ENCODE data around the gene CRKL. TPM values are rescaled to one million over a fixed set of nuclear protein-coding genes. Genes with fewer than 3 reads are reported as not detected.

CRKL gene
- total and polyA plus RNA-seq, 9 donors, result 36.4 to 56.8 (median 45.2) TPM

DNA sequence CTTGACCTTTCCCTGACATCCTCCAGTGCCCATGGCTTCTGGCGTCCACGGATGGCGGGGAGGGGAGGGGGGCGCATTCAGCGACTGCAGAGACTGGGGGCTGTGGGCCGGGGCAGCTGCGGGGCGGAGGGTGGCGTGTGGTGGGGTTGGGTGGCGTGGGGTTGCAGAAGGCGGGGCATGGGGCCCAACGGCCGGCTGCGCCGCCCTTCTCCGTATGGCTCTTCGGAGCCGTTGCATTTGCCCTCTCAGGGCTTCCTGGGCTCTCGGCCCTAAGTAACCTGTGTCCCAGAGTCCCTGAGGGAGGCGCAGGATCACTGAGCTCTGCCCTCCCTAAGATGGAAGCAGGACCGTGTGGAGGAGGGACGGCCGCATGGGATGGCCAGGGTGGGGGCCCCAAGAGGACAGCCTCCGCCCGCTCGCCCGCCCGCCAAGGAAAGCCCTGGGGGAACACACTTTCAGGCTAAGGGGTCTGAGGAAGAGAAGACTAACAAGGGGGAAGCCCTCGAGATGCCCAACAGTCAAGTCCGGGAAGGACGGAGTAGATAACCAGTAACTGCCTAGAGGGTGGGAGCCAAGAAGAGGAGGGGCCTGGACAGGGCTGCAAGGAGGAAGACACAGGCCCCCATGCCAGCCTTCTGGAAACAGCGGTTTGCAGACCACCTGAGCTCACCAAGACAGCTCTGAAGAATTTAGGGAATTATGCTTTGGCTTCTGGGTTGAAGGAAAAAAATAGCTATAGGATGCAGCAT lies 40.6 kb downstream of the CRKL start:
- Histone ChIP-seq H3K4me1 (ENCODE audit: control insufficient read depth, insufficient read depth, low read length) (peaks cover 20% of the 10 kb centered on the region), H3K9me3 (replicated peaks; ENCODE audit: control insufficient read depth, low read depth, low read length) (no peaks in the 10 kb centered on the region), H3K36me3 (ENCODE audit: control insufficient read depth, insufficient read depth, low read length) (peaks cover 10% of the 10 kb centered on the region), H3K27ac (ENCODE audit: low read length) (no peak overlapping the region), H3K4me3 (ENCODE audit: low read length) (peak overlapping the region; percentile 45), H3K27me3 (ENCODE audit: control insufficient read depth, insufficient read depth, low read length) (peaks cover 27% of the 10 kb centered on the region)
- WGBS (ENCODE audit: insufficient coverage), result under 1% methylated on average over 25 of the region's 32 CpGs
- DNase-seq, result peak; percentile 31

DNA sequence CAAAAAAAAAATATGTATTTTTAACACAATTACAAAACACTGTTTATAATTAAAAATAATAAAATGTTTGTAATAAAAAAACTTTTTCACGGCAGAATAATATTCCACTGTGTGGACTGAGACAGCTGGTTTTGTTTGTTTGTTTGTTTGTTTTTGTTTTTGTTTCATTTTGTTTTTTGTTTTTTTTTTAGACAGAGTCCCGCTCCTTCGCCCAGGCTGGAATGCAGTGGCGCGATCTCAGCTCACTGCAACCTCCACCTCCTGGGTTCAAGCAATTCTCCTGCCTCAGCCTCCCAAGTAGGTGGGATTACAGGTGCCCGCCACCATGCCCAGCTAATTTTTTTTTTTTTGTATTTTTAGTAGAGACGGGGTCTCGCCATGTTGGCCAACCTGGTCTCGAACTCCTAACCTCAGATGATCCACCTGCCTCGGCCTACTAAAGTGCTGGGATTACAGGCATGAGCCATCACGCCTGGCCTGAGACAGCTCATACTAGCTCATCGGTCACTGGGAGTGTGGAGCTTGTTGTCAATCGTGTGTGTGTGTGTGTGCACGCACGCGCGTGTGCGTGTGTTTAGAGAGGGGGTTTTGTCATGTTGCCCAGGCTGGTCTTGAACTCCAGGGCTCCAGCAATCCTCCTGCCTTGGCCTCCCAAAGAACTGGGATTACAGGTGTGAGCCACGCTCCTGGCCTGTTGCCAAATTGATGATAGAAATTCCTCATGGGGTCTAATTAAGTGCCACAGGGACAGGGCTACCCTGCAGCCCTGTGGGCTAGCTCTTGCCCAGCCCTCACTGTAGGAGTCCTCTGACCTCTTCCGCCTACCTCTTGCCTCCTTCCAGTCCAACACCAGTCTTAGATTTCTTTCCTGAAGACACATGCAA lies 42.6 kb downstream of the CRKL start:
- peaks cover 41% of the 10 kb centered on the region for H3K27me3 ChIP-seq (ENCODE audit: control insufficient read depth, insufficient read depth, low read length)
- no peak overlapping the region for H3K4me3 ChIP-seq (ENCODE audit: low read length)
- 90% methylated on average over 7 of the region's 20 CpGs for WGBS (ENCODE audit: insufficient coverage)
- H3K27ac ChIP-seq (ENCODE audit: low read length), result no peak overlapping the region
- H3K9me3 ChIP-seq (replicated peaks; ENCODE audit: control insufficient read depth, low read depth, low read length), result no peaks in the 10 kb centered on the region
- peaks cover 21% of the 10 kb centered on the region for H3K4me1 ChIP-seq (ENCODE audit: control insufficient read depth, insufficient read depth, low read length)
- no peak for DNase-seq
- H3K36me3 ChIP-seq (ENCODE audit: control insufficient read depth, insufficient read depth, low read length), result no peaks in the 10 kb centered on the region

DNA sequence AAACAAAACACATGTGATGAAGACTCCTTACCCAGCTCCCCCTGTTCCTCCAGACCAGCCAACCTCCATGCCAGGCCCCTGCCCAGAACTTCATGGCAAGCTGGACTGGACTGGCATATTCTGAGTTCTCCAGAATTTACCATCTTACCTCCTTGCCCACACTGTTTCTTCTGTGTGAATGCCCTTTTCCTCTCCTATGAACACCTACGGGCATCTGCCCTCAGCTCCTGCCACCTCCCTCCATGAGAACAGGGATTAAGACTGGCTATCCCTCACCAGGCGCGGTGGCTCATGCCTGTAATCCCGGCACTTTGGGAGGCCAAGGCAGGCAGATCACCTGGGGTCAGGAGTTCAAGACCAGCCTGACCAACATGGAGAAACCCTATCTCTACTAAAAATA lies 43.4 kb downstream of the CRKL start:
- Histone ChIP-seq H3K27me3 (ENCODE audit: control insufficient read depth, insufficient read depth, low read length) (peaks cover 46% of the 10 kb centered on the region), H3K36me3 (ENCODE audit: control insufficient read depth, insufficient read depth, low read length) (no peaks in the 10 kb centered on the region), H3K27ac (ENCODE audit: low read length) (no peak overlapping the region), H3K4me1 (ENCODE audit: control insufficient read depth, insufficient read depth, low read length) (peaks cover 25% of the 10 kb centered on the region), H3K4me3 (ENCODE audit: low read length) (no peak overlapping the region), H3K9me3 (replicated peaks; ENCODE audit: control insufficient read depth, low read depth, low read length) (no peaks in the 10 kb centered on the region)
- no peak for DNase-seq
- 83% methylated on average over 1 of the region's 4 CpGs for WGBS (ENCODE audit: insufficient coverage)

DNA sequence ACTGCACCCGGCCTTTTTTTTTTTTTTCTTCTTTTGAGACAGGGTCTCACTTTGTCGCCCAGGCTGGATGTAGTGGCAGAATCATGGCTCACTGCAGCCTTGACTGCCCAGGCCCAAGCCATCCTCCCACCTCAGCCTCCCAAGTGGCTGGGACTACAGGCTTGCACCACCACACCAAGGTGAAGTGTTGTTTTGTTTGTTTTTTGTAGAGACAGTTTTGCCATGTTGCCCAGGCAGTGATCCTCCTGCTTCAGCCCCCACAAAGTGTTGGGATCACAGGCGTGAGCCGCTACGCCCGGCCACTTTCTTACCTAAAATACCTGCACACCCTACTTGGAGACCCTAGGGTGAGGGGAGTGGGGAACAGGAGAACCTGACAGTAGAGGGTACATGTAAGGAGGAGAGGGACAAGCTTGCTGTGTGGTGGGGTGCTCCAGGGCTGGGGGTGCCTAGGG lies 45.3 kb downstream of the CRKL start:
- peaks cover 44% of the 10 kb centered on the region for H3K27me3 ChIP-seq (ENCODE audit: control insufficient read depth, insufficient read depth, low read length)
- DNase-seq, result no peak
- WGBS (ENCODE audit: insufficient coverage), result no CpG with 5 or more reads among the region's 6 CpGs

DNA sequence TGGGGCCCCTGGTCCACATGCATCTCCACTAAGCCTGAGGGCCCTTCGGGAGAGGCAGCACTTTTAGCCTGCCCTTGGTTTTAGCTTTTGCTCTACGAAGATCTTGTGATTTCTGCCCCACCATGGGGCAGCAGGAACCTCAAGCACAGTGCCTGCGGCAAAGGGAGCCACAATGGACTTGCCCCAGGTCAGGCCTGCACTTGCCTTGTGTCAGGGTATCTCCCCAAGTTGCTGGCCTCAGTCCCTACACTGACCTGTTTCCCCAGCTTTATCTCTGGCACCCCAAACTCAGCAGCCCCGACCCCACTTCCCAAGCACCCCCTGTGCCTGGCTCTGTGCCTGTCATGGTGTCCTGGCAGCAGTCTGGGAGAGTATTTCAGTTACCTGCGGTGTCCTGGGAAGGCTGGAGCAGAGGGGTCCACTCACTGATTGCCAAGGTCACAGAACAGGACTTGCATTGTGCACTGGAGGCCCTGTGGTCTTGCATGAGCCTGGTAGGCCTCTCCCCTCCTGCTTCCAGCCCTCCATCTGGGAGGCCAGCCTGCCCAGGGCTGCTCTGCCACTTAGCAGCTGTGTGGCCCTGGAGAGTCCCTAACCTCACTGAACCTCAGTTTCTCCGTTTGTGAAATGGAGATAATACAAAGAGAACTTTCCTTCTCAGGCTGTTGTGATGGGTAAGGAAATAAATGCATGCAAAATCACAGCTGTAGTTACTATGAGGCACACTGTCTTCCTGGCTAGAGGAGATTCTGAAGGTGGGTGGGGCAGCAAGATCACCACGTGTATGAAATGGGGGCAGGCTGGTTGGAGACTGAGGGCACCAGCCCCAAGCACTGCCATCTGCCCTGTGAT lies 46.2 kb downstream of the CRKL start:
- Histone ChIP-seq H3K27me3 (ENCODE audit: control insufficient read depth, insufficient read depth, low read length) (peaks cover 35% of the 10 kb centered on the region), H3K4me1 (ENCODE audit: control insufficient read depth, insufficient read depth, low read length) (peaks cover 9% of the 10 kb centered on the region), H3K4me3 (ENCODE audit: low read length) (no peak overlapping the region), H3K27ac (ENCODE audit: low read length) (no peak overlapping the region), H3K36me3 (ENCODE audit: control insufficient read depth, insufficient read depth, low read length) (no peaks in the 10 kb centered on the region), H3K9me3 (replicated peaks; ENCODE audit: control insufficient read depth, low read depth, low read length) (no peaks in the 10 kb centered on the region)
- 73% methylated on average over 5 of the region's 7 CpGs for WGBS (ENCODE audit: insufficient coverage)
- DNase-seq, result no peak

More for the DNA sequence above, 45.3 kb downstream of the CRKL start:
- Histone ChIP-seq H3K4me1 (ENCODE audit: control insufficient read depth, insufficient read depth, low read length) (peaks cover 16% of the 10 kb centered on the region), H3K27ac (ENCODE audit: low read length) (no peak overlapping the region), H3K9me3 (replicated peaks; ENCODE audit: control insufficient read depth, low read depth, low read length) (no peaks in the 10 kb centered on the region), H3K36me3 (ENCODE audit: control insufficient read depth, insufficient read depth, low read length) (no peaks in the 10 kb centered on the region), H3K4me3 (ENCODE audit: low read length) (no peak overlapping the region)

DNA sequence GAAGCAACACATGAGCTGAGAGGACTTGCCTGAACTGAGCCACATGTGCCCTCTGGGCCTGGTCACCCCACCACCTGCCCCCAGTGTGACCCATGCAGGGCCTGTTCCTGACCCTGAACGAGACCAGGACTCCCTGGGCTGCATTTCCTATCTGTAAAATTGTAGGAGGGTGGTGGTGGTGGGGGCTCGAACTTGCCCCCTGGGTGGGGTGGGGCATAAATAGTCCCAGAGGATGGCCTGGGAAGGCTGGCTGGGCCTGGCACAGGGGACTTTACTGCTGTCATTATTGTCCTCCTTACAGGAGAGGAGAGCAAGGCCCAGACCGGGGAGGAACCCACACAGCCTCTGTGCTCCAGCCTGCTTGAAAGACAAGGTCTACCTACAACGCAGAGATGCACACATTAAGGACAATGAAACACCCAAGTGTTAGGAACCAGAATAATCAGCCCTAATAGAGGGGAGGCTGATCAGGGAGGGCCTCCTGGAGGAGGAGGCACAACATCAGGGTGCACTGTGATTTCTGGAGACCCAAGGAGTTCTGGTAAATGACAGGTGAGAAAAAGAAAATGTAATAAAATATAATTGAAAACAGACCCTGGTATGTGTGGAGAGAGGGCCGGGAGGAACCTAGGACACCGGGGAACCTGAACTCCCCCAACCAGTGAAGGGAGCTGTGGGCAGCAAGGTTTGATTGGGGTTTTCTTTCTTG lies 47.0 kb downstream of the CRKL start:
- peaks cover 9% of the 10 kb centered on the region for H3K4me1 ChIP-seq (ENCODE audit: control insufficient read depth, insufficient read depth, low read length)
- no peak for DNase-seq
- WGBS (ENCODE audit: insufficient coverage), result 100% methylated on average over 1 of the region's 6 CpGs
- peaks cover 30% of the 10 kb centered on the region for H3K27me3 ChIP-seq (ENCODE audit: control insufficient read depth, insufficient read depth, low read length)
- H3K4me3 ChIP-seq (ENCODE audit: low read length), result no peak overlapping the region
- no peak overlapping the region for H3K27ac ChIP-seq (ENCODE audit: low read length)
- no peaks in the 10 kb centered on the region for H3K36me3 ChIP-seq (ENCODE audit: control insufficient read depth, insufficient read depth, low read length)
- no peaks in the 10 kb centered on the region for H3K9me3 ChIP-seq (replicated peaks; ENCODE audit: control insufficient read depth, low read depth, low read length)

DNA sequence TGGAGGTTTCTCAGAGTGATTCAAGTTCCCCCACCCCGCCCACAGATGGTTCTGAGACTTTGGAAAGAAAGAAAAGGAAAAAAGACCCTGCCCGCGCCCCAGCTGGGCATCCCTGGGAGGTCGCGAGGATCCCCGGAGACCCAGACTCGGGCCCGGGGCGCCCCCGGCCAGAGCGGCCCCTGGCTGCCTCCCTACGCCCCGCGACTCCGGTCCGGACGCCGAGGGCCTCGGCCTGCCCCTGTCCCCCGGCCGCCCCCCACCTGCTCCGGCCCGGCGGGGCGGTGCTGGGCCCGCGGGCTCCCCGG lies 47.5 kb downstream of the CRKL start:
- no peak overlapping the region for H3K4me3 ChIP-seq (ENCODE audit: low read length)

DNA sequence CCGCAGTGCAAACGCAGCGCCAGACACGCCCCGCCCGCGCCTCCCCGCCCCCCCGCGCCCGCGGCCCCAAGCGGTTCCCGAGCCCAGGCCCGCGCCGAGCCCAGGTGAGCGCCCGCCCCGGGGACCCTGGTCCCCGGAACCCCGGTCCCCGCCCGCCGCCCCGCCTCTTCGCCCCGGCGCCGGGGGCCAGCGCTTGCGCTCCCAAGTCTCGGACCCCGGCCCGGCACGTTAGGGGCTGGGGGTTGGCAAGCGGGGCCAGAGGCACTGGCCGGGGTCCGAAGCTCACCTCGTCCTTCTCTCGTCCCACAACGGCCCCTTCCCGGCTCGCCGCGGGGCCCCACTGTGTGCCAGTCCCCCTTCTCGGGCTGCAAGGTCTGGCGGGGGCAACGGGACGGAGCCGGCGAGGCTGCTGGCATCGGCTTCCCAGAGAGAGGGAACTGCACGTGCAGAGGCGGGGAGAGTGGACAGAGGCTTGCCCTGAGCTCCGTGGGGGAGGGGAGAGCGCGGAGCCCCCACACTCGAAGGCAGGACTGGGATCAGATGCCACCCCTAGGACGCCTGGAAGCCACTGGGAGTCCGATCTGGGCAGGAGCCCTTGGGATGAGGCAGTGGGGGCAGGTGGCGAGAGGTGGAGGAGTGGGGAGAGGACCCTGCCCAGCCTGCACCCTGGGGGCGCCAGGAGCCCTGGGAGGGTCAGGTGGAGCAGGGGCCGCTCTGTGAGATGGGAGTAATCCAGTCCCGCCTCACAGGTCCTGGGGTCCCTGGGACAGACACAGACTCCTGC lies 48.1 kb downstream of the CRKL start:
- Histone ChIP-seq H3K36me3 (ENCODE audit: control insufficient read depth, insufficient read depth, low read length) (no peaks in the 10 kb centered on the region), H3K27ac (ENCODE audit: low read length) (no peak overlapping the region), H3K9me3 (replicated peaks; ENCODE audit: control insufficient read depth, low read depth, low read length) (no peaks in the 10 kb centered on the region), H3K27me3 (ENCODE audit: control insufficient read depth, insufficient read depth, low read length) (peaks cover 30% of the 10 kb centered on the region), H3K4me1 (ENCODE audit: control insufficient read depth, insufficient read depth, low read length) (peaks cover 9% of the 10 kb centered on the region), H3K4me3 (ENCODE audit: low read length) (no peak overlapping the region)
- WGBS (ENCODE audit: insufficient coverage), result 7% methylated on average over 55 of the region's 65 CpGs
- DNase-seq, result no peak

More for the DNA sequence above, 47.5 kb downstream of the CRKL start:
- Histone ChIP-seq H3K27ac (ENCODE audit: low read length) (no peak overlapping the region), H3K27me3 (ENCODE audit: control insufficient read depth, insufficient read depth, low read length) (peaks cover 30% of the 10 kb centered on the region), H3K36me3 (ENCODE audit: control insufficient read depth, insufficient read depth, low read length) (no peaks in the 10 kb centered on the region), H3K9me3 (replicated peaks; ENCODE audit: control insufficient read depth, low read depth, low read length) (no peaks in the 10 kb centered on the region), H3K4me1 (ENCODE audit: control insufficient read depth, insufficient read depth, low read length) (peaks cover 9% of the 10 kb centered on the region)
- under 1% methylated on average over 27 of the region's 28 CpGs for WGBS (ENCODE audit: insufficient coverage)
- DNase-seq, result no peak

All from muscle of leg (tissue), 11 donors.